ENCODE results near the gene ZNF776. TPM values are rescaled to one million over a fixed set of nuclear protein-coding genes. Genes with fewer than 3 reads are reported as not detected.

The ZNF776 gene
- total and polyA plus RNA-seq, 2 of the 13 experiments (the other 11 are each of a cell fraction or from before 2014, with no cell fraction given) = 7.6 to 16.9 TPM

- no peak for DNase-seq (ENCODE audit: low spot score)
- intact Hi-C loops (cut with micrococcal nuclease; ENCODE audit: unreplicated experiment) = no loop called here
- ATAC-seq = no peak
- ChIA-PET CTCF (ENCODE audit: low intra/inter-chr PET ratio, low total read pairs) (no interaction called here), POLR2A (no interaction called here)
- no TSS peak for BruUV-seq (replicated peaks)
- Histone ChIP-seq H3K4me3 (replicated peaks in 1 of 3; ENCODE audit: insufficient read depth in 1 of 3, low read depth in 2 of 3, low read length in 3 of 3) (no peak overlapping the region), H3K27ac (ENCODE audit: extremely low read length, insufficient read depth, low read length) (no peak overlapping the region), H3K36me3 (replicated peaks in 1 of 2; ENCODE audit: control insufficient read depth in 1 of 2, insufficient read depth in 2 of 2, low read length in 2 of 2) (peaks cover 0 to 6% of the 10 kb centered on the region in 2 experiments; a peak in 1 of 5 replicates), H3K4me2 (ENCODE audit: low read depth, low read length) (no peak overlapping the region), H3K27me3 (ENCODE audit: control insufficient read depth in 1 of 2, insufficient read depth in 2 of 2, low read length in 2 of 2) (no peaks in the 10 kb centered on the region), H2AFZ (ENCODE audit: low read length) (no peak overlapping the region), H4K20me1 (ENCODE audit: insufficient read depth, low read length) (no peaks in the 10 kb centered on the region), H3K9ac (ENCODE audit: insufficient read depth, low read depth, low read length) (no peak overlapping the region), H3K9me3 (ENCODE audit: low read length) (no peaks in the 10 kb centered on the region), H3K79me2 (ENCODE audit: insufficient read depth, low read length) (no peaks in the 10 kb centered on the region), H3K4me1 (ENCODE audit: insufficient read depth, low read length) (no peaks in the 10 kb centered on the region)
- FAIRE-seq = no peak
- in situ Hi-C loops (cut with HindIII; ENCODE audit: extremely low pct_ligation_motif_present, low pct_unique_long_range_greater_than_20kb) = no loop called here
- TF ChIP-seq FOXA1 (IDR thresholded peaks at IDR 0.05) = no peak
- no peak for TF ChIP-seq FOXA1 (CRISPR knock-in tag; IDR thresholded peaks at IDR 0.05)
- TF ChIP-seq SNRNP70 (IDR thresholded peaks at IDR 0.05; ENCODE audit: low read depth, low read length) = no peak
- no peak for TF ChIP-seq TBX3 (IDR thresholded peaks at IDR 0.05; ENCODE audit: borderline replicate concordance)
- no peak for TF ChIP-seq NCOA2 (CRISPR knock-in tag; IDR thresholded peaks at IDR 0.05)
- TF ChIP-seq ZNF30 (CRISPR knock-in tag; IDR thresholded peaks at IDR 0.05) = no peak
- no peak for TF ChIP-seq SMC3 (IDR thresholded peaks at IDR 0.05; ENCODE audit: low read length)
- 50% methylated on average over 1 of the region's 1 CpG for WGBS (ENCODE audit: low lambda C conversion rate)
Measured at GRCh38 chr19:57712222-57712621, 34.4 kb upstream of the ZNF776 start.

- no peak for ATAC-seq
- Histone ChIP-seq H3K4me3 (replicated peaks in 1 of 3; ENCODE audit: insufficient read depth in 1 of 3, low read depth in 2 of 3, low read length in 3 of 3) (no peak overlapping the region), H3K27ac (ENCODE audit: extremely low read length, insufficient read depth, low read length) (no peak overlapping the region), H3K9ac (ENCODE audit: insufficient read depth, low read depth, low read length) (no peak overlapping the region), H3K36me3 (replicated peaks in 1 of 2; ENCODE audit: control insufficient read depth in 1 of 2, insufficient read depth in 2 of 2, low read length in 2 of 2) (peaks cover 0 to 1% of the 10 kb centered on the region in 2 experiments; a peak in 3 of 5 replicates), H3K4me2 (ENCODE audit: low read depth, low read length) (no peak overlapping the region), H3K79me2 (ENCODE audit: insufficient read depth, low read length) (no peaks in the 10 kb centered on the region), H2AFZ (ENCODE audit: low read length) (no peak overlapping the region), H3K27me3 (ENCODE audit: control insufficient read depth in 1 of 2, insufficient read depth in 2 of 2, low read length in 2 of 2) (no peaks in the 10 kb centered on the region), H3K4me1 (ENCODE audit: insufficient read depth, low read length) (no peaks in the 10 kb centered on the region), H3K9me3 (ENCODE audit: low read length) (no peaks in the 10 kb centered on the region), H4K20me1 (ENCODE audit: insufficient read depth, low read length) (no peaks in the 10 kb centered on the region)
- no TSS peak for BruUV-seq (replicated peaks)
- FAIRE-seq = no peak
- in situ Hi-C loops (cut with HindIII; ENCODE audit: extremely low pct_ligation_motif_present, low pct_unique_long_range_greater_than_20kb) (no loop called here), intact Hi-C loops (cut with micrococcal nuclease; ENCODE audit: unreplicated experiment) (no loop called here)
- POLR2A ChIA-PET = no interaction called here
- no peak for DNase-seq (ENCODE audit: low spot score)
- CTCF ChIA-PET (ENCODE audit: low intra/inter-chr PET ratio, low total read pairs) = no interaction called here
- TF ChIP-seq PCBP2 (optimal IDR thresholded peaks at IDR 0.05; ENCODE audit: low read depth, low read length, poor library complexity, severe bottlenecking) (no peak), ZNF556 (CRISPR knock-in tag; IDR thresholded peaks at IDR 0.05; ENCODE audit: borderline replicate concordance) (no peak), FOXM1 (CRISPR knock-in tag; IDR thresholded peaks at IDR 0.05) (no peak), ZNF577 (CRISPR knock-in tag; IDR thresholded peaks at IDR 0.05; ENCODE audit: borderline replicate concordance, low read depth) (no peak), PPARG (CRISPR knock-in tag; conservative IDR thresholded peaks at IDR 0.05) (no peak), ZFYVE20 (CRISPR knock-in tag; IDR thresholded peaks at IDR 0.05; ENCODE audit: borderline replicate concordance, low read depth) (no peak), GLI4 (CRISPR knock-in tag; IDR thresholded peaks at IDR 0.05; ENCODE audit: borderline replicate concordance) (no peak), NCOA5 (CRISPR knock-in tag; IDR thresholded peaks at IDR 0.05) (no peak), ZNF670 (CRISPR knock-in tag; IDR thresholded peaks at IDR 0.05; ENCODE audit: borderline replicate concordance) (no peak), PLRG1 (conservative IDR thresholded peaks at IDR 0.05) (no peak), DRAP1 (CRISPR knock-in tag; IDR thresholded peaks at IDR 0.05) (no peak), CEBPZ (IDR thresholded peaks at IDR 0.05; ENCODE audit: low read length) (no peak)
Measured at GRCh38 chr19:57719424-57719823, 27.2 kb upstream of the ZNF776 start.
